Measurements from ENCODE around the gene MAK. TPM values are rescaled to one million over a fixed set of nuclear protein-coding genes. Genes with fewer than 3 reads are reported as not detected.
"Not testable (repeated sequence)": the region's sequence is repeated elsewhere in the genome, so short reads cannot be mapped to it uniquely, and the experiment has no call there.

Gene MAK
- polyA plus RNA-seq, 1 donor from 2014 or later: not detected

- no peak overlapping the region for H3K9ac ChIP-seq (ENCODE audit: low read length)
- no peak overlapping the region for H3K27ac ChIP-seq (ENCODE audit: low read length)
- TF ChIP-seq RAD21 (conservative IDR thresholded peaks at IDR 0.05): no peak
- no peak for TF ChIP-seq REST (IDR thresholded peaks at IDR 0.05; ENCODE audit: borderline replicate concordance)
- no peak for TF ChIP-seq MXI1 (conservative IDR thresholded peaks at IDR 0.05; ENCODE audit: poor library complexity, severe bottlenecking)
- no peak for TF ChIP-seq EZH2 (IDR thresholded peaks at IDR 0.05; ENCODE audit: borderline replicate concordance, insufficient read depth, low read length, poor library complexity, severe bottlenecking)
- TF ChIP-seq EP300 (conservative IDR thresholded peaks at IDR 0.05; ENCODE audit: poor library complexity, severe bottlenecking): no peak
- H3K27me3 ChIP-seq (ENCODE audit: insufficient read depth, low read depth, low read length): no peaks in the 10 kb centered on the region
- no peak overlapping the region for H2AFZ ChIP-seq (ENCODE audit: low read depth, low read length)
- peaks cover 7% of the 10 kb centered on the region for H3K79me2 ChIP-seq (replicated peaks; ENCODE audit: insufficient read depth, low read length)
- no peak overlapping the region for H3K4me2 ChIP-seq (ENCODE audit: low read length)
- H4K20me1 ChIP-seq (ENCODE audit: insufficient read depth): no peaks in the 10 kb centered on the region
- no peaks in the 10 kb centered on the region for H3F3A ChIP-seq (ENCODE audit: insufficient read depth, low read length, poor library complexity, severe bottlenecking)
- no peaks in the 10 kb centered on the region for H3K9me3 ChIP-seq (ENCODE audit: low read length)
- no peaks in the 10 kb centered on the region for H3K36me3 ChIP-seq (ENCODE audit: insufficient read depth, low read length)
- no peak overlapping the region for H3K4me3 ChIP-seq (ENCODE audit: low read length)
- H3K9me2 ChIP-seq (ENCODE audit: insufficient read depth, low read length): no peaks in the 10 kb centered on the region
These were observed 94.8 kb downstream of the MAK start for GRCh38 chr6:10743515-10743914.

GRCh38 chr6:10742251-10742650 is 96.1 kb downstream of the MAK start:
- Histone ChIP-seq H3K9me3 (ENCODE audit: low read length) (no peaks in the 10 kb centered on the region), H3K4me2 (ENCODE audit: low read length) (no peak overlapping the region), H3K36me3 (ENCODE audit: insufficient read depth, low read length) (no peaks in the 10 kb centered on the region), H3K9ac (ENCODE audit: low read length) (no peak overlapping the region), H3K27ac (ENCODE audit: low read length) (no peak overlapping the region), H4K20me1 (ENCODE audit: insufficient read depth) (no peaks in the 10 kb centered on the region), H3K4me3 (ENCODE audit: low read length) (no peak overlapping the region), H2AFZ (ENCODE audit: low read depth, low read length) (no peak overlapping the region), H3F3A (ENCODE audit: insufficient read depth, low read length, poor library complexity, severe bottlenecking) (no peaks in the 10 kb centered on the region), H3K79me2 (replicated peaks; ENCODE audit: insufficient read depth, low read length) (no peaks in the 10 kb centered on the region), H3K27me3 (ENCODE audit: insufficient read depth, low read depth, low read length) (no peaks in the 10 kb centered on the region), H3K9me2 (ENCODE audit: insufficient read depth, low read length) (no peaks in the 10 kb centered on the region)
- TF ChIP-seq SMC3 (conservative IDR thresholded peaks at IDR 0.05; ENCODE audit: poor library complexity) (no peak), EP300 (conservative IDR thresholded peaks at IDR 0.05; ENCODE audit: poor library complexity, severe bottlenecking) (no peak), REST (IDR thresholded peaks at IDR 0.05; ENCODE audit: borderline replicate concordance) (no peak), EZH2 (IDR thresholded peaks at IDR 0.05; ENCODE audit: borderline replicate concordance, insufficient read depth, low read length, poor library complexity, severe bottlenecking) (no peak), TAF1 (IDR thresholded peaks at IDR 0.05; ENCODE audit: low read depth) (no peak), POLR2AphosphoS5 (IDR thresholded peaks at IDR 0.05) (no peak), MXI1 (conservative IDR thresholded peaks at IDR 0.05; ENCODE audit: poor library complexity, severe bottlenecking) (no peak), RAD21 (conservative IDR thresholded peaks at IDR 0.05) (no peak)
- TF ChIP-seq, protein P1, sequence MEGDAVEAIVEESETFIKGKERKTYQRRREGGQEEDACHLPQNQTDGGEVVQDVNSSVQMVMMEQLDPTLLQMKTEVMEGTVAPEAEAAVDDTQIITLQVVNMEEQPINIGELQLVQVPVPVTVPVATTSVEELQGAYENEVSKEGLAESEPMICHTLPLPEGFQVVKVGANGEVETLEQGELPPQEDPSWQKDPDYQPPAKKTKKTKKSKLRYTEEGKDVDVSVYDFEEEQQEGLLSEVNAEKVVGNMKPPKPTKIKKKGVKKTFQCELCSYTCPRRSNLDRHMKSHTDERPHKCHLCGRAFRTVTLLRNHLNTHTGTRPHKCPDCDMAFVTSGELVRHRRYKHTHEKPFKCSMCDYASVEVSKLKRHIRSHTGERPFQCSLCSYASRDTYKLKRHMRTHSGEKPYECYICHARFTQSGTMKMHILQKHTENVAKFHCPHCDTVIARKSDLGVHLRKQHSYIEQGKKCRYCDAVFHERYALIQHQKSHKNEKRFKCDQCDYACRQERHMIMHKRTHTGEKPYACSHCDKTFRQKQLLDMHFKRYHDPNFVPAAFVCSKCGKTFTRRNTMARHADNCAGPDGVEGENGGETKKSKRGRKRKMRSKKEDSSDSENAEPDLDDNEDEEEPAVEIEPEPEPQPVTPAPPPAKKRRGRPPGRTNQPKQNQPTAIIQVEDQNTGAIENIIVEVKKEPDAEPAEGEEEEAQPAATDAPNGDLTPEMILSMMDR (IDR thresholded peaks at IDR 0.05; ENCODE audit: poor library complexity, severe bottlenecking): no peak

DNA sequence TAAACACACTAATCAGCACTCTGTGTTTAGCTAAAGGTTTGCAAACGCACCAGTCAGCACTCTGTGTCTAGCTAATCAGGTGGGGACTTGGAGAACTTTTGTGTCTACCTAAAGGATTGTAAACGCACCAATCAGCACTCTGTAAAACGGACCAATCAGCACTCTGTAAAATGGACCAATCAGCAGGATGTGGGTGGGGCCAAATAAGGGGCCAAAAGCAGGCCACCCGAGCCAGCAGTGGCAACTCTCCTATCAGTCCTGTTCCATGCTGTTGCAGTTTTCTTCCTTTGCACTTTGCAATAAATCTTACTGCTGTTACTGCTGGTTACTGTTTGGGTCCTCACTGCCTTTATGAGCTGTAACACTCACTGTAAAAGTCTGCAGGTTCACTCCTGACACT is 96.7 kb downstream of the MAK start:
- H3K27me3 ChIP-seq (ENCODE audit: insufficient read depth, low read depth, low read length); H3K9me3 ChIP-seq (ENCODE audit: low read length); H3K9ac ChIP-seq (ENCODE audit: low read length); H3K79me2 ChIP-seq (replicated peaks; ENCODE audit: insufficient read depth, low read length); H3F3A ChIP-seq (ENCODE audit: insufficient read depth, low read length, poor library complexity, severe bottlenecking); H3K9me2 ChIP-seq (ENCODE audit: insufficient read depth, low read length); H2AFZ ChIP-seq (ENCODE audit: low read depth, low read length); H3K4me3 ChIP-seq (ENCODE audit: low read length); H4K20me1 ChIP-seq (ENCODE audit: insufficient read depth); H3K4me2 ChIP-seq (ENCODE audit: low read length); H3K27ac ChIP-seq (ENCODE audit: low read length); H3K36me3 ChIP-seq (ENCODE audit: insufficient read depth, low read length): not testable (repeated sequence)
